ENCODE data around the gene CUEDC1.
"Not testable (repeated sequence)": the region's sequence is repeated elsewhere in the genome, so short reads cannot be mapped to it uniquely, and the experiment has no call there.

Gene CUEDC1

GRCh38 chr17:57941384-57942370 is 13.5 kb downstream of the CUEDC1 start:
- in situ Hi-C loops (cut with MboI; ENCODE audit: low sequenced_read_pairs): no loop called here

GRCh38 chr17:57940653-57941329 is 14.4 kb downstream of the CUEDC1 start:
- in situ Hi-C loops (cut with MboI; ENCODE audit: low sequenced_read_pairs): no loop called here

DNA sequence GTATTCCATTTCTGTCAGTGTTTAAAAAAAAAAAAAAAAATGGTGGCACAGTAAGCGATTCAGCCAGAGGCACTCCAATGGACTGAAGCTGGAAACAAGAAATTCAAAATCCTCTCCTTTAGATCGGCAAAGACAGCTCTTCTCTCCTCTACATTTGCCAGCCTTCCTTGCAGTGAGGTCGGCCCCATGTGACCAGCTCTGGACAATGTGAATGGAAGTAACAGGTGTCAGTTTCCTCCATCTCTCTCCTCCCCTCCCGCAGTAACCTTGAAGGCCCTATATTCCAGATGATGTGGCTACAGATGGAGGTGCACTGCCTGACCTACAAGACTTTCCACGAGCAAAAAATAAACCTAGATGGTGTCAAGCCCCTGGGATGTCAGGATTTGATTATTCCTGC is 15.0 kb downstream of the CUEDC1 start:
- in situ Hi-C loops (cut with MboI; ENCODE audit: low sequenced_read_pairs): no loop called here

- in situ Hi-C loops (cut with MboI; ENCODE audit: low sequenced_read_pairs): no loop called here
These were observed 15.4 kb downstream of the CUEDC1 start for GRCh38 chr17:57939797-57940196.

DNA sequence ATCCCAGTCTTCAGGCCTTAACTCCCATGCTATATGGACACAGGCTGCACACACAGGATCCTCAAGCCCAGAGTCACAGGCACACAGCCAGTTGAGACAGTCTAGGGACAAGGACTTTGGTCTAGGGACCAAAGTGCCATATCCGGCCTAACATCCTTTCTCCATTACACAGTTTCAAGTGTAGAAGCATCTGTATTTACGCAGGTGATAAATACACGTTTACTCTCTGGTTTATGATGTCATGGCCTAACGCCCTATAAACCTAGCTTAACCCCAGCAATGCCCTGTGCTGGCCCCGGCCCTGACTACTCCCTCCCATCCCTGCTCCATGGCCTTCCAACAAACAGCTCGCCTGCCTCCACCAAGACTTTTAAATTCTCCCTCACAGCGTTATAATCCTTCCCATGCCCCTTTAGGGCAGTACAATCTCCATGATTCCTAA is 17.1 kb downstream of the CUEDC1 start:
- in situ Hi-C loops (cut with MboI; ENCODE audit: low sequenced_read_pairs): no loop called here

DNA sequence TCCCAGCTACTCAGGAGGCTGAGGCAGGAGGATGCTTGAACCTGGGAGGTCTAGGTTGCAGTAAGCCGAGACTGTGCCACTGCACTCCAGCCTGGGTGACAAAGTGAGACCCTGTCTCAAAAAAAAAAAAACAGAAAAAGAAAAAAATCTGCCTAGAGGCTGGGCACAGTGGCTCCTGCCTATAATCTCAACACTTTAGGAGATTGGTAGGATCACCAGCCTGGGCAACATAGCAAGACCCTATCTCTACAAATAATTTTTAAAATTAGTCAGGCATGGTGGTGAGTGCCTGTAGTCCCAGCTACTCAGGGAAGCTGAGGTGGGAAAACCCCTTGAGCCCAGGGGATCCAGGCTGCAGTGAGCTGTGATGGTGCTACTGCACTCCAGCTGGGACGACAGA is 17.7 kb downstream of the CUEDC1 start:
- in situ Hi-C loops (cut with MboI; ENCODE audit: low sequenced_read_pairs): no loop called here

GRCh38 chr17:57935833-57936807 is 19.1 kb downstream of the CUEDC1 start:
- in situ Hi-C loops (cut with MboI; ENCODE audit: low sequenced_read_pairs): no loop called here

DNA sequence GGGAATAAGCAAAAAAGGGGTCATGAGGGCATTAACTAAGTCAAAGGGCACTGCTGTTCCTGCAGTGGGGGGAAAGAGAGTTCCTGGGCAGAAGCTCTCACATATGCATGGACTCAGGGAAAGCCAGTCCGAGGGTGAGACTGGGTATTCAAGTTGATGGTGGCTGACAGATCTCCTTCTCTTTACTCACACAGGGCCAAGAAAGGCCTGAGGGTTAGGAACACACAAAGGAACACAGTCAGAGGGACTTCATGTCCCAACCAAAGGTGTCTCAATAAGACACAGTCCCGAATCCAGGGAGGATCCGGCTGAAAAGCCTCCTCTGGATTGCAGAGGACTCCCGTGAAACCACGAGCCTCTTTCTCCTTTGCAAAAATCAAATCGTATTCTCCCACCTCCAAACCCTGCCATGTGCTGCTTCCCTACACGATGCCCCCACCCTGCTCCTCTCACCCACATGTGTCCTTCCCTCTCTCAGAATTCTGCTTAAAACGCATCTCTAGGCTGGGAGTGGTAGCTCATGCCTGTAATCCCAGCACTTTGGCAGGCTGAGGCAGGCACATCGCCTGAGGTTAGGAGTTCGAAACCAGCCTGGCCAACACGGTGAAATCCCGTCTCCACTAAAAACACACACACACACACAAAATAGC is 23.6 kb downstream of the CUEDC1 start:
- in situ Hi-C loops (cut with MboI; ENCODE audit: low sequenced_read_pairs): no loop called here

DNA sequence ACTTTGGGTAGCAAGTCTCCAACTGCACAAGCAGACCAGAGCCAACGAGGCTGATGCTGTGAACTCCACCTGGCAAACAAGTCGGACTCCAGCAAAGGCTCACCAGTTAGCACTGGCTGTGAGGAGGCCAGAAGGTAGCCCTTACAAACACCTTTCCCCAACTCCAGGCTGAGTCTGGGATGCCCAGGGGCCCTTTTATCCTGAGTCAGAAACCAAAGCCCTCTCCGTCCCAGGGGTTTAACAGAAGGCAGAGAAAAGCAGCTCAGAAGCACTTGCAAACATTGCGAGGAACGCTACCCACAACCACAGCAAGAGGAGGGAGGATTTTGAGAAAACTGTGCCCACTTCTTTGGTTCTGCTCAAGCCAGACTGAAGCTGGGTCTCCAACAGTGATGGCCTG is 25.0 kb downstream of the CUEDC1 start:
- in situ Hi-C loops (cut with MboI; ENCODE audit: low sequenced_read_pairs): no loop called here

DNA sequence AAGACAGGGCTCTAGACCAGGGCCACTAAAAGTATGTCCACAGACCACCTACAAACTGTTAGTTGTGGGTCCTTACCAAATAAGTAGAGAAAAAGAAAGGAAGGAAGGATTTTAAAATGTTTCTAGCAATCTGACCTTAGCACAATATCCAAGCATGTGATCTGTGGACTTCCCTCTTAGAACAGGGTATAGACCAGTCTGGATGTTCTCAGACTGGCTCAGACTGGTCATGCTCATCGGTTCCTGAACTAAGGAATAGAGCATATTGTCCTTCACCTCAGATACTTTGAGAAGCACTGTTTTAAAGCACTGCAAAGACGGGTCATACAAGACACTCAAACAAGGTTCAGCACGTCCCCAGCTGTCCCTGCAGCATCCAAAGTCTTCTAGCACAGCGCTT is 25.8 kb downstream of the CUEDC1 start:
- in situ Hi-C loops (cut with MboI; ENCODE audit: low sequenced_read_pairs): no loop called here

- in situ Hi-C loops (cut with MboI; ENCODE audit: low sequenced_read_pairs): no loop called here
These were observed 26.3 kb downstream of the CUEDC1 start for GRCh38 chr17:57928928-57929327.

DNA sequence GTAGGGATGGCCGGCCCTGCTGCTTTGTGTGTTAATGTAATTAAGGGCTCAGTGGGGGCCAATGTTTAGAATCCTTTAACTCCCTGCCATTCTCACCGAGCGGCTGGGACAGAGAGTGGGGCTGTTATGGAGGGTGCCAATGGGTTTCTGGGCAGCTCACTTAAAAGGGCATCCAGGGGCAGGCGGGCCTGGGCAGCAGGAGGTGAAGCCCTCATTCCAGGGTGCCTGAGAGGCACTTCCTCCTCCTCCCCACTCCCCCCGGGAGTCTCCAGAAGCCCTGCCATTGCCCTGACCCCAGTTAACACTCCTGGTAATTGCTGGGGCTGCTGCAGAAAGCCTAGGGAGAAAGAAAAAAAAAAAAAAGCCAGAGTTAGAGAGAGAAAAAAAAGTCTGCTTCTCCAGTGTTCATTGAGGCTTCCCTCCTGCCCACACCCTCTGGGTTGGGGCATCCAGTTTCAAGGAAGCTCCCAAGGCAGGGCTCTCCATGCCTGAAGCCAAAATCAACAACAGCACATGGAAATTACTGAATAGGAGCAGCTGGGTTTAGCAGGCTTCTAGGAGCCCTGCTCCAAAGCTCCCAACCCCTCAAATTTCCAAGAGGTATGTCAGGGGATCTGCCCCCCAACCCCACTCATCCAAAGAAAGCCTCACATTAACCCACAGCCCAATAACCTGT is 28.0 kb downstream of the CUEDC1 start:
- in situ Hi-C loops (cut with MboI; ENCODE audit: low sequenced_read_pairs): no loop called here

- in situ Hi-C loops (cut with MboI; ENCODE audit: low sequenced_read_pairs): no loop called here
These were observed 28.5 kb downstream of the CUEDC1 start for GRCh38 chr17:57926723-57927047.

DNA sequence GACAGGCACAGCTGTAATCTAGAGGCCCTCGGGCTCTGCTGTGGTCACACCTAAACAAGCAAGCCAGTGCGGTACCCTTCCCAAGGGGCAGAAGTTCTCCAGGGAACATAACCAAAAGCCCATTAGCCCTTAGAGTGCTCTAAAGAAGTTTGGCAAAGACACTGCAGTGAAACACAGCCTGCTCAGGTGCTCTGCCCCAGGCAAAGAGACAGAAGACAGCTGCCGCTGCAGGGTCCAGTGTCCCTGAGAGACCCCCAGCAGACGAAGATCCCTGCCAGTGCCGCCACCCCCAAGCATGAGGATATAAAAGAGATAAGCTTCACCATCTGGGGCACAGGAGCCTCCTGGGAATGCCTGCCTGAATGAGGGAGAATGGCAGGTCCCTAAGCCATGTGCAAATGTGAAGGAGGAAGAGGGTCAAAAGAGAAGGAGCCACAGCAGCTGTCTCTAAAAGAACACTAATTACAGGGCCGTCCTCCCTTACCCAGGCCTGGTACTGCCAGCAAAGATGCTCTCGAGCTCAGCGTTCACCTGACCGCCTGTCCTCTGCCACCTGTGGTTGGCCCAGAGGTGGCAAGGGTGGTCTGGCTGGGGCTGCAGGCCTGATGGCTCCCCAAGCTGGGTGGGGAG is 29.7 kb downstream of the CUEDC1 start:
- in situ Hi-C loops (cut with MboI; ENCODE audit: low sequenced_read_pairs): no loop called here

GRCh38 chr17:57924677-57925076 is 30.5 kb downstream of the CUEDC1 start:
- in situ Hi-C loops (cut with MboI; ENCODE audit: low sequenced_read_pairs): no loop called here

DNA sequence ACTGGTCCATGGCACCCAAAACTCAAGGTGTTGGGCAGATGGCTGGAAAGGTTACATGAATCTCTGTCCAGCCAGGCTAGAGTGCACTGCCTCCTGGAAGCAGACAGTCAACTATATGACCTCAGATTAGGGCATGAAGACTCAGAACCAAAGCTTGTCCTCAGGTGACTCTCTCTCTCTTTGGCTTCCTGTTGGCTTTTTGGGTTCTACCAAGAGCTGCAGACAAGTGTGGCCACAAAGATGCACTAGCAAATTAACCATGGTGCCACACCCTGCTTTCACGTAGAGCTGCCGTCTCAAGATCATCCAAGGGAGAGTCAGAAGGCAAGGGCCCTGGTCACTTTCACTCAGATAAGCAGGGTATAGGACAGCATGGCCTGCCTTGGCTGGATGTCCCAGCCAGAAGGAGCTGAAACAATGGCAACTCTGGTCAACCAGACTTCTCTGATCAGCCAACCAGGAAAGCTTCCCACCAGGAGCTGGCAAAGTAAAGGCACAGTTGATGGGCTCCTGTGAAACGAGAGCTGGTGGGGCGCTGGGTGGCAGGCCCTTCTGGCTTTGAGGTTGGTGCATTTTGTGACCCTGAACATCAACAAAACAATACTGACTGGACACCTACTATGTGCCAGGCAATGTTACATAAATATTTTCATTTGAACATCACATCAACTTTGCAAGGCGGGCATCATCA is 31.9 kb downstream of the CUEDC1 start:
- in situ Hi-C loops (cut with MboI; ENCODE audit: low sequenced_read_pairs): no loop called here

- in situ Hi-C loops (cut with MboI; ENCODE audit: low sequenced_read_pairs): not testable (repeated sequence)
These were observed 32.5 kb downstream of the CUEDC1 start for GRCh38 chr17:57922745-57923144.

DNA sequence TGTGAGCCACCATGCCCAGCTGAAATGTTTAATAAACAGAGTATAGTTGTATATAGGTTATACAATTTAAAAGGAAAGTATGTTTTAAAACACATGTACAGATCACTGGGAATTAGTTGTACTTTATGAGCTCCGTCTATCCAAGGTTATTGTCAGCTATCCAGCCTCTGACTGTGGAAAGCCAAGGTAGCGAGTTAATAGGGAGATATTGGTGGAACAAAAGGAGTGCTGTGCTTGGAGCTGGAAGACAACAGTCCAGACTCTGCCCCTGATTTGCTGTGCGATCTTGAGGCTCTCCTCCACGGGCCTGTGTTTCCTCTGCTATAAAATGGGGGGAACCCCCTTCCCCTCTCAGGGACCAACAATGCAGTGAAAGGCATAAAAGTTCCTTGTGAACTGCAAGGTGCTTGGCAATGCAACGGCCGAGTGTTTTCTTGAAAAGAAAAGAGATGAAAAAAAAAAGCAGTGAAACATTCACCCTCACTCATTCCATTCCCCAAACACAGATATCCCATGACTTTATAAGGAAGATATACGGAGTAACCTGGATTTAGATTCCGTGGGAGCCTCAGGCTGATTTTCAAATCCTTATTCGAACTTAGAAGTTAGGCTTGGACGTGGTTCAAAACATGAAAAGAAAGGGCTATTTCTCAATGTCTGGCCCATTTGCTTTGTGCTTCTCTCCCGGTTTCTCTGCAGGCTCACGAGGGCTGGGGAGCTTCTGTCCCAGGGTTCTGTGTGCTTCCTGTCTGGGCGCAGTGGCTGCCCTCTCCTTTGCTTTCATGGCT is 34.1 kb downstream of the CUEDC1 start:
- in situ Hi-C loops (cut with MboI; ENCODE audit: low sequenced_read_pairs): no loop called here

All from hTERT RPE-1 (cell line).